A673 (cell line): ENCODE data around the gene LONP1. TPM values are rescaled to one million over a fixed set of nuclear protein-coding genes. Genes with fewer than 3 reads are reported as not detected.

ENCODE experiments used
- BruUV-seq: library from RNA; stranded (reverse); fragments of 400-500 nt; replicated peaks from 2 replicates; lab custom pipeline; 2021; lab: Mats Ljungman, UMichigan
- CTCF ChIA-PET: fragments of 300-600 bp; sonication (Branson Sonifier 250); formaldehyde crosslinking; loops from one replicate; lab custom pipeline; 2022; ENCODE audit warnings: antibody characterized with exemption; lab: Charles Lee
- POLR2A ChIA-PET: fragments of 300-600 bp; sonication (Branson Sonifier 250); formaldehyde crosslinking; loops from one replicate; lab custom pipeline; 2022; ENCODE audit warnings: antibody characterized with exemption; ENCODE audit not compliant: low non-redundant PET; lab: Charles Lee
- DNase-seq: peaks from one replicate; pipeline ENCODE4 v3.0.0-alpha.2; 2015; ENCODE audit warnings: low spot score
- H3K27ac ChIP-seq: fragments of 200-600 bp; sonication (generic); 2 replicates; pipeline ENCODE4 v1.5.1; 2016; ENCODE audit warnings: mixed run types, low read depth, mild to moderate bottlenecking, mixed read lengths, antibody characterized with exemption, low read length; ENCODE audit not compliant: poor library complexity, severe bottlenecking
- H3K27me3 ChIP-seq: fragments of 200-600 bp; sonication (generic); replicated peaks from 2 replicates; pipeline ENCODE4 v1.6.1; 2017; ENCODE audit warnings: mixed run types, low read depth, mild to moderate bottlenecking, mixed read lengths, antibody characterized with exemption, low read length; ENCODE audit not compliant: insufficient read depth, poor library complexity
- H3K36me3 ChIP-seq: fragments of 200-600 bp; sonication (generic); 2 replicates; pipeline ENCODE4 v1.6.1; 2016; ENCODE audit warnings: mixed run types, mild to moderate bottlenecking, mixed read lengths, antibody characterized with exemption, low read length; ENCODE audit not compliant: insufficient read depth, poor library complexity, severe bottlenecking
- H3K4me1 ChIP-seq: fragments of 200-600 bp; sonication (generic); 2 replicates; pipeline ENCODE4 v1.6.1; 2017; ENCODE audit warnings: mixed run types, mild to moderate bottlenecking, mixed read lengths, antibody characterized with exemption, low read length; ENCODE audit not compliant: insufficient read depth, poor library complexity, severe bottlenecking
- H3K4me3 ChIP-seq: fragments of 200-600 bp; sonication (generic); 2 replicates; pipeline ENCODE4 v1.5.1; 2016; ENCODE audit warnings: low read depth, mixed run types, mild to moderate bottlenecking, mixed read lengths, low read length; ENCODE audit not compliant: poor library complexity, severe bottlenecking
- H3K9me3 ChIP-seq: fragments of 200-600 bp; sonication (generic); 2 replicates; pipeline ENCODE4 v1.6.1; 2016; ENCODE audit warnings: mixed run types, low read depth, mild to moderate bottlenecking, mixed read lengths, antibody characterized with exemption, low read length; ENCODE audit not compliant: poor library complexity, severe bottlenecking
- CTCF ChIP-seq: fragments of 300-800, 200-600 bp; sonication (generic); conservative IDR thresholded peaks from 2 replicates; pipeline ENCODE4 v1.5.1; 2017; ENCODE audit warnings: low read depth, mild to moderate bottlenecking, antibody characterized with exemption, low read length, moderate library complexity, mixed read lengths
- EZH2 ChIP-seq: fragments of 200-600 bp; sonication (generic); IDR thresholded peaks from 2 replicates; pipeline ENCODE4 v1.6.1; 2017; ENCODE audit warnings: borderline replicate concordance, low read depth, mild to moderate bottlenecking, mixed read lengths, antibody characterized with exemption, low read length; ENCODE audit not compliant: poor library complexity, severe bottlenecking
- intact Hi-C: fragments of 100-400 bp; cut with micrococcal nuclease; formaldehyde crosslinking; loops from one replicate; pipeline ENCODE4 v1.10.0; 2022; ENCODE audit not compliant: unreplicated experiment
- total RNA-seq: library from RNA; stranded (reverse); gene quantifications from 2 replicates; pipeline ENCODE4 v1.2.3, GENCODE V29; 2021

The LONP1 gene
- total RNA-seq, 1 experiment from 2014 or later: 152 TPM

GRCh38 chr19:5717215-5717935, 2.6 kb downstream of the LONP1 start:
- H3K4me3 ChIP-seq: peak overlapping the region; percentile 93
- no TSS peak for BruUV-seq
- peaks cover 32% of the 10 kb centered on the region for H3K36me3 ChIP-seq
- peak overlapping the region; percentile 98 for H3K27ac ChIP-seq
- ChIA-PET CTCF (no interaction called here), POLR2A (no interaction called here)
- H3K9me3 ChIP-seq: no peaks in the 10 kb centered on the region
- H3K27me3 ChIP-seq: no peaks in the 10 kb centered on the region
- TF ChIP-seq CTCF (no peak), EZH2 (no peak)
- intact Hi-C loops: no loop called here
- peaks cover 16% of the 10 kb centered on the region for H3K4me1 ChIP-seq
- DNase-seq: no peak

GRCh38 chr19:5714816-5715215, 5.1 kb downstream of the LONP1 start:
- no peak for TF ChIP-seq CTCF
- no peak for TF ChIP-seq EZH2
- no TSS peak for BruUV-seq
- Histone ChIP-seq H3K4me3 (no peak overlapping the region), H3K4me1 (peaks cover 16% of the 10 kb centered on the region), H3K27me3 (no peaks in the 10 kb centered on the region), H3K9me3 (no peaks in the 10 kb centered on the region), H3K27ac (no peak overlapping the region), H3K36me3 (peaks cover 56% of the 10 kb centered on the region)
- ChIA-PET CTCF (no interaction called here), POLR2A (interaction anchor here (0.8 kb wide), 1 partner anchor 24 kb away, joined by 3 read pairs; no protein-coding TSS in a partner anchor)
- intact Hi-C loops: no loop called here
- DNase-seq: no peak

GRCh38 chr19:5713228-5713627, 6.7 kb downstream of the LONP1 start:
- TF ChIP-seq EZH2 (no peak), CTCF (no peak)
- H3K4me1 ChIP-seq: peaks cover 12% of the 10 kb centered on the region
- ChIA-PET POLR2A (interaction anchor here (0.6 kb wide), 1 partner anchor 10 kb away, joined by 11 read pairs; no protein-coding TSS in a partner anchor), CTCF (no interaction called here)
- H3K27ac ChIP-seq: no peak overlapping the region
- no TSS peak for BruUV-seq
- H3K36me3 ChIP-seq: peaks cover 67% of the 10 kb centered on the region
- no peak overlapping the region for H3K4me3 ChIP-seq
- no peak for DNase-seq
- intact Hi-C loops: no loop called here
- H3K9me3 ChIP-seq: no peaks in the 10 kb centered on the region
- H3K27me3 ChIP-seq: no peaks in the 10 kb centered on the region
